ENCODE data around the gene BANP. TPM values are rescaled to one million over a fixed set of nuclear protein-coding genes. Genes with fewer than 3 reads are reported as not detected.
"Not testable (repeated sequence)": the region's sequence is repeated elsewhere in the genome, so short reads cannot be mapped to it uniquely, and the experiment has no call there.

BANP gene
- total RNA-seq, 1 experiment from 2014 or later, result 22.6 TPM

DNA sequence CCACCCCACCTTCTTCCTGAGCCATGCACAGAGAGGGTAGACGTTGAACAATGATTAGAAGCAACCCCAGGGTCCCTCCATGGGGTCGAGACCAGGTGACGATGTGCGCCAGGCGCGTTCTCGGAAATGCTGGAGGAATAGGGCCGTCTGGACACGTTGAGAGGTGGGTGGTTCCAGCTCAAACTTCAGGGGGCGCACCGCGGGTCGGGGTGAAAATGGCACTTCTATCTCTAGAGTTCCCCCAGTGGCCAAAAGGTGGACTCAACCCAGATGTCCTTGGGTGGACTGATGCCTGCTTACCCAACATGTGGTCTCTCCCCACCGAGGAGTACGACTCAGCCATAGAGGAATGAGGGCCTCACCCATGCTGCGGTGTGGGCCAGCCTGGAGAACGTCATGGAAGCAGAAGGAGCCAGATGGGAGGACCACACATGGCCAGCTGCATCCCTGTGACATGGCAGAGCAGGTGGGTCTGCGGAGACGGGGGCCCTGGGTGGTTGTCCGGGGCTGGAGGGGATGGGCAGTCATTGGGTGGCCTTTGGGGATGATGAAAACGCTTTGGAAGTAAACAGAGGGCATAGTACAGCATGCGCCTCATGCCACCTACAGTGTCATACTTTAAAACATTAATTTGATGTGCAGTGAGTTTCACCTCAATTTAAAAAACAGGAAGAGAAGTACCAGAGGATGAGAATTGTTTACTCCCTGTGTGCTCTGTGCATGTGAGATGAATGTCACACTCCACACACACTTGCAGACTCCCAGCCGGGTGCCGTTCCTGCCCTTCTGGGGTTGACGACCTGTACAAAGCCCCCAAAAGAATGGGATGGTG is 147.7 kb downstream of the BANP start:
- DNase-seq (ENCODE audit: low read depth, low spot score); intact Hi-C loops (cut with micrococcal nuclease; ENCODE audit: unreplicated experiment); H3K27ac ChIP-seq (ENCODE audit: low read length); in situ Hi-C loops (cut with HindIII; ENCODE audit: low pct_unique_long_range_greater_than_20kb, low sequenced_read_pairs); BruUV-seq (replicated peaks); H3K36me3 ChIP-seq (ENCODE audit: control insufficient read depth, insufficient read depth, low read length); H3K4me3 ChIP-seq (ENCODE audit: low read depth in 2 of 2, low read length in 2 of 2); H3K4me1 ChIP-seq (ENCODE audit: control insufficient read depth, insufficient read depth, low read length); H3K9me3 ChIP-seq (ENCODE audit: control insufficient read depth, insufficient read depth, low read depth, low read length); ATAC-seq; H3K27me3 ChIP-seq (ENCODE audit: control insufficient read depth, insufficient read depth, low read length); CTCF ChIA-PET; POLR2A ChIA-PET: not testable (repeated sequence)

DNA sequence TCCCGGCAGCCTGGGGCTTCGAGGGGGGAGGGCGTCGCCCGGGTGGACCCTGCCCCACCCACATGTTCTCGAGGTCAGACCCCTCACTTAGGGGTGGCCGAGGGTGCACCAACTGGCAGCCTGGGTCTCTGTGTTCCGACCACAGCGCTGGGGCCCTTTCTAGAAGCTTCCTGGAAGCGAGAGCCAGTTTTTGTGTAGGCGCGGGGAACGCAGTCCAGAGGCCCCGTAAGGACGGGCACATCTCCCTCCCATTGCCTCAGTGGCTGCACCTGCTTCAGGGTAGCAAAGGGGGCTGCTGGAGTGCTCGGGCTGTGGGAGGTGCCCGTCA is 148.3 kb downstream of the BANP start:
- BruUV-seq (replicated peaks), result no TSS peak
- DNase-seq (ENCODE audit: low read depth, low spot score), result no peak
- in situ Hi-C loops (cut with HindIII; ENCODE audit: low pct_unique_long_range_greater_than_20kb, low sequenced_read_pairs) (no loop called here), intact Hi-C loops (cut with micrococcal nuclease; ENCODE audit: unreplicated experiment) (no loop called here)
- H3K9me3 ChIP-seq (ENCODE audit: control insufficient read depth, insufficient read depth, low read depth, low read length), result no peaks in the 10 kb centered on the region
- H3K27me3 ChIP-seq (ENCODE audit: control insufficient read depth, insufficient read depth, low read length), result no peaks in the 10 kb centered on the region
- TF ChIP-seq TCF7L2 (IDR thresholded peaks at IDR 0.05; ENCODE audit: low read depth, low read length), result no peak
- TF ChIP-seq, protein P1, sequence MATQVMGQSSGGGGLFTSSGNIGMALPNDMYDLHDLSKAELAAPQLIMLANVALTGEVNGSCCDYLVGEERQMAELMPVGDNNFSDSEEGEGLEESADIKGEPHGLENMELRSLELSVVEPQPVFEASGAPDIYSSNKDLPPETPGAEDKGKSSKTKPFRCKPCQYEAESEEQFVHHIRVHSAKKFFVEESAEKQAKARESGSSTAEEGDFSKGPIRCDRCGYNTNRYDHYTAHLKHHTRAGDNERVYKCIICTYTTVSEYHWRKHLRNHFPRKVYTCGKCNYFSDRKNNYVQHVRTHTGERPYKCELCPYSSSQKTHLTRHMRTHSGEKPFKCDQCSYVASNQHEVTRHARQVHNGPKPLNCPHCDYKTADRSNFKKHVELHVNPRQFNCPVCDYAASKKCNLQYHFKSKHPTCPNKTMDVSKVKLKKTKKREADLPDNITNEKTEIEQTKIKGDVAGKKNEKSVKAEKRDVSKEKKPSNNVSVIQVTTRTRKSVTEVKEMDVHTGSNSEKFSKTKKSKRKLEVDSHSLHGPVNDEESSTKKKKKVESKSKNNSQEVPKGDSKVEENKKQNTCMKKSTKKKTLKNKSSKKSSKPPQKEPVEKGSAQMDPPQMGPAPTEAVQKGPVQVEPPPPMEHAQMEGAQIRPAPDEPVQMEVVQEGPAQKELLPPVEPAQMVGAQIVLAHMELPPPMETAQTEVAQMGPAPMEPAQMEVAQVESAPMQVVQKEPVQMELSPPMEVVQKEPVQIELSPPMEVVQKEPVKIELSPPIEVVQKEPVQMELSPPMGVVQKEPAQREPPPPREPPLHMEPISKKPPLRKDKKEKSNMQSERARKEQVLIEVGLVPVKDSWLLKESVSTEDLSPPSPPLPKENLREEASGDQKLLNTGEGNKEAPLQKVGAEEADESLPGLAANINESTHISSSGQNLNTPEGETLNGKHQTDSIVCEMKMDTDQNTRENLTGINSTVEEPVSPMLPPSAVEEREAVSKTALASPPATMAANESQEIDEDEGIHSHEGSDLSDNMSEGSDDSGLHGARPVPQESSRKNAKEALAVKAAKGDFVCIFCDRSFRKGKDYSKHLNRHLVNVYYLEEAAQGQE (IDR thresholded peaks at IDR 0.05; ENCODE audit: insufficient read depth in 1 of 2, low read depth in 2 of 2, low read length in 1 of 2), result no peak
- no peak overlapping the region for H3K4me3 ChIP-seq (ENCODE audit: low read depth in 2 of 2, low read length in 2 of 2)
- no peak overlapping the region for H3K27ac ChIP-seq (ENCODE audit: low read length)
- no peak for ATAC-seq
- ChIA-PET POLR2A (no interaction called here), CTCF (no interaction called here)
- H3K4me1 ChIP-seq (ENCODE audit: control insufficient read depth, insufficient read depth, low read length), result no peaks in the 10 kb centered on the region
- H3K36me3 ChIP-seq (ENCODE audit: control insufficient read depth, insufficient read depth, low read length), result no peaks in the 10 kb centered on the region

DNA sequence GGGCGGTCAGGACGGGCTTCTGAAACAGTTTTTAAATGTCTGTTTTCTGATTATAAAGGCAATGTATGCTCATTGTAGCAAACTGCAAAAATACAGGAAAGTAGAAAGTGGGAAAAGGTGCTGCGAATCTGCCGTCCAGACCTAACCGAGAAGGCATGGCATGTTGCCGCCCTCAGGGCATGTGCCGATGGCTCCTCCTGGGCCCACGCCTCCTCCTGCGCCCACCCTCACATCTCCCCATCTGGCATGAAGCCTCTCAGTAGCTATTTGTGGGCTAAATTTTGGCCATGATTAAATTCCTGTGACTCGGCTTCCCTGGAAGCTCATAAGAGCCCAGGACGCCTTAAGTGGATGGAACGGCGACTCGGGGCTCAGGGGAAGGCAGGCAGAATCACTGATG is 148.7 kb downstream of the BANP start:
- DNase-seq (ENCODE audit: low read depth, low spot score); H3K27ac ChIP-seq (ENCODE audit: low read length); POLR2A ChIA-PET; ATAC-seq; H3K9me3 ChIP-seq (ENCODE audit: control insufficient read depth, insufficient read depth, low read depth, low read length); BruUV-seq (replicated peaks); H3K4me1 ChIP-seq (ENCODE audit: control insufficient read depth, insufficient read depth, low read length); H3K27me3 ChIP-seq (ENCODE audit: control insufficient read depth, insufficient read depth, low read length); H3K36me3 ChIP-seq (ENCODE audit: control insufficient read depth, insufficient read depth, low read length); CTCF ChIA-PET; intact Hi-C loops (cut with micrococcal nuclease; ENCODE audit: unreplicated experiment); H3K4me3 ChIP-seq (ENCODE audit: low read depth in 2 of 2, low read length in 2 of 2); in situ Hi-C loops (cut with HindIII; ENCODE audit: low pct_unique_long_range_greater_than_20kb, low sequenced_read_pairs): not testable (repeated sequence)

DNA sequence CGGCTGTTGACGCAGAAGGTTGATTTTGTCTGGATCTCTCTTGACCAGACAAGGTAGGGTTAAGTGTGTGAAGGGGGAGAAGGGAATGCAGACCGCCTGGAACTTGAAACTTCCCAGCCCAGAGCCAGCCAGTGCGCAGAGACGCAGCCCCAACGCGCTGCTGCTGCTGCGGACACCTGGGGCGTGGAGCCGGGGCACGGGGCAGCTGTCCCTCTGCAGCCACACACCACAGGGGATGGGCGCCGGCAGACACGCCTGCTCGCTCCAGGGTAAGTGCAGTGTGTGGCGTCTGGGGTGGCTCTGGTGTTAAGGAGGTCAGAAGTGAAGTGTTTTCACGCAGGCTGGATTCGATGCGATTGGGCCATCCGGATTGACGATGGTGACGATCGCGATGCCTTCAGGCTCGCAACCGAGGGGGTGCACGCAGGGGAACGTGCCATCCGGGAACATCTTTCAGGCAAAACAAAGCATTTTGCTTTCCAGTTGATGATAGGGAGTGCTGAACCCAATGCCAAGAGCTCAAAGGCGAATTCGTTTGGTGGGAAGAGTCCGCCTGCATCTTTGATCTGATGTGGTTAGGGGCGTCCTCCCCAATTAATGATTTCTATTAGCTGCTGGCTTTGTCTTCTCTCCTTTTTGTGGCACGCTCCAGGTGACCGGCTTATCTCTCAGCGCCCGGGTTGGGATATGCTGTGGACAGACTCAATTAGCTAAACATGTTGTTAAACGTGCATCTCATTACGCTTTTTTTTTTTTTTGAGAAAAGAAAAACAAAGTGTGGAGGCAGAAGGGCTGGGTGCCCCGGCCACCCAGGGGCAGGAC is 149.8 kb downstream of the BANP start:
- H3K36me3 ChIP-seq (ENCODE audit: control insufficient read depth, insufficient read depth, low read length); H3K9me3 ChIP-seq (ENCODE audit: control insufficient read depth, insufficient read depth, low read depth, low read length); H3K4me3 ChIP-seq (ENCODE audit: low read depth in 2 of 2, low read length in 2 of 2); BruUV-seq (replicated peaks); H3K4me1 ChIP-seq (ENCODE audit: control insufficient read depth, insufficient read depth, low read length); CTCF ChIA-PET; H3K27me3 ChIP-seq (ENCODE audit: control insufficient read depth, insufficient read depth, low read length); H3K27ac ChIP-seq (ENCODE audit: low read length); intact Hi-C loops (cut with micrococcal nuclease; ENCODE audit: unreplicated experiment); in situ Hi-C loops (cut with HindIII; ENCODE audit: low pct_unique_long_range_greater_than_20kb, low sequenced_read_pairs); DNase-seq (ENCODE audit: low read depth, low spot score): not testable (repeated sequence)
- POLR2A ChIA-PET, result interaction anchor here (0.6 kb wide), 1 partner anchor 220 kb away, joined by 4 read pairs; no protein-coding TSS in a partner anchor
- peak; percentile 71 for ATAC-seq

DNA sequence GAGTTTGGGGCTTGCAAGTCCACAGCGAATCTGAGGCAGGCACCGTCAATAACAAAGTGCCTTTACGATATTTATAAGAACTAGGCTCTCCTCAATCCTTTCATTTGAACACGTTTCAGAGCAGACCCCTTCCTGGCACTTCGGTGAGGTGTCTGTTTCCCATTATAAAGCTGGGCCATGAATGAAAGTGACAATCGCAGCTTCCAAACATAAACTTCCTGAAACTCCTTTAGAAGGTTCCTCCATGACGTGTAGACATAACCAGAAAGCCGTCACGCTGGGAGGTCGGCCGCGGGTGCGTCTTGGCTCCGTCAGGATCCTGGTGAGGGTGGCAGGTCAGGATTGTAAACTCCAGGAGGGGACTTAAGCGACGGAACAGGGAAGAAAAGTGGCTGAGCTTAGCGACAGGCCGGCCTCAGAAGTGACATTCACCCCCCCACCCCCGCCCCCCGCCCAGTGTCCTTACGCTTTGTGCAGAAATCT is 150.4 kb downstream of the BANP start:
- DNase-seq (ENCODE audit: low read depth, low spot score); H3K4me3 ChIP-seq (ENCODE audit: low read depth in 2 of 2, low read length in 2 of 2); ATAC-seq; BruUV-seq (replicated peaks); H3K27ac ChIP-seq (ENCODE audit: low read length); CTCF ChIA-PET; in situ Hi-C loops (cut with HindIII; ENCODE audit: low pct_unique_long_range_greater_than_20kb, low sequenced_read_pairs); H3K36me3 ChIP-seq (ENCODE audit: control insufficient read depth, insufficient read depth, low read length); intact Hi-C loops (cut with micrococcal nuclease; ENCODE audit: unreplicated experiment); H3K4me1 ChIP-seq (ENCODE audit: control insufficient read depth, insufficient read depth, low read length); H3K27me3 ChIP-seq (ENCODE audit: control insufficient read depth, insufficient read depth, low read length); H3K9me3 ChIP-seq (ENCODE audit: control insufficient read depth, insufficient read depth, low read depth, low read length): not testable (repeated sequence)
- POLR2A ChIA-PET, result interaction anchor here (0.6 kb wide), 1 partner anchor 220 kb away, joined by 4 read pairs; no protein-coding TSS in a partner anchor
